SU-DHL-6 (cell line): Measurements from ENCODE around the gene CRNN.

Experiments used
- H2AFZ ChIP-seq: fragments of 200-600 bp; sonication (generic); 2 replicates; pipeline ENCODE4 v1.6.1; 2014; ENCODE audit warnings: low read depth, mild to moderate bottlenecking, moderate library complexity, mixed read lengths, antibody characterized with exemption, low read length; ENCODE audit not compliant: severe bottlenecking
- H3F3A ChIP-seq: fragments of 200-600 bp; shearing (Covaris generic); 2 replicates; pipeline ENCODE4 v1.6.0; 2016; ENCODE audit warnings: antibody characterized with exemption, mild to moderate bottlenecking; ENCODE audit not compliant: insufficient read depth
- H3K27ac ChIP-seq: fragments of 200-600 bp; sonication (generic); 2 replicates; pipeline ENCODE4 v1.5.1; 2016; ENCODE audit warnings: low read depth, mild to moderate bottlenecking, low read length, moderate library complexity, mixed read lengths
- H3K27me3 ChIP-seq: fragments of 200-600 bp; sonication (generic), shearing (Covaris generic); 2 replicates; pipeline ENCODE4 v1.6.0; 2014; ENCODE audit warnings: mild to moderate bottlenecking, low read length
- H3K36me3 ChIP-seq: fragments of 200-600 bp; sonication (generic); 2 replicates; pipeline ENCODE4 v1.6.1; 2014; ENCODE audit warnings: mild to moderate bottlenecking, low read length, mixed read lengths
- H3K4me2 ChIP-seq: fragments of 300-600, 200-600 bp; shearing (Covaris generic), sonication (generic); 2 replicates; pipeline ENCODE4 v1.6.0; 2014; ENCODE audit warnings: low read length, low read depth, mild to moderate bottlenecking; ENCODE audit not compliant: poor library complexity, severe bottlenecking
- H3K4me3 ChIP-seq: fragments of 200-600 bp; sonication (generic); 2 replicates; pipeline ENCODE4 v1.5.1; 2014; ENCODE audit warnings: antibody characterized with exemption, low read length, mild to moderate bottlenecking, mixed read lengths; ENCODE audit not compliant: insufficient read depth, poor library complexity, severe bottlenecking
- H3K79me2 ChIP-seq: fragments of 200-600 bp; sonication (generic); 2 replicates; pipeline ENCODE4 v1.6.1; 2014; ENCODE audit warnings: mild to moderate bottlenecking, low read length, moderate library complexity; ENCODE audit not compliant: insufficient read depth
- H3K9ac ChIP-seq: fragments of 200-600 bp; sonication (generic); 2 replicates; pipeline ENCODE4 v1.7.0; 2014; ENCODE audit warnings: mild to moderate bottlenecking, low read length
- H3K9me2 ChIP-seq: fragments of 200-600 bp; sonication (generic); replicated peaks from 2 replicates; pipeline ENCODE4 v1.6.1; 2014; ENCODE audit warnings: low read length; ENCODE audit not compliant: insufficient read depth
- H3K9me3 ChIP-seq: fragments of 200-600 bp; sonication (generic); 2 replicates; pipeline ENCODE4 v1.6.1; 2014; ENCODE audit warnings: low read length, mixed read lengths; ENCODE audit not compliant: insufficient read depth
- H4K20me1 ChIP-seq: fragments of 200-600 bp; sonication (generic); 2 replicates; pipeline ENCODE4 v1.6.1; 2014; ENCODE audit warnings: low read depth, mild to moderate bottlenecking, antibody characterized with exemption, low read length, moderate library complexity, mixed read lengths
- CTCF ChIP-seq: fragments of 200-600 bp; sonication (generic); IDR thresholded peaks from one replicate; pipeline ENCODE4 v1.5.1; 2017; ENCODE audit warnings: antibody characterized with exemption, mild to moderate bottlenecking, low read length, moderate library complexity; ENCODE audit not compliant: insufficient read depth, poor library complexity, severe bottlenecking
- EZH2phosphoT487 ChIP-seq: fragments of 200-600 bp; sonication (generic), shearing (Covaris generic); conservative IDR thresholded peaks from 2 replicates; pipeline ENCODE4 v1.6.1; 2018; ENCODE audit warnings: mild to moderate bottlenecking, antibody characterized with exemption, low read length, moderate library complexity, mixed read lengths

CRNN gene

GRCh38 chr1:152457561-152457960 is 43.5 kb upstream of the CRNN start:
- H3K79me2 ChIP-seq, result no peaks in the 10 kb centered on the region
- no peaks in the 10 kb centered on the region for H4K20me1 ChIP-seq
- no peaks in the 10 kb centered on the region for H3K27me3 ChIP-seq
- H3K9me3 ChIP-seq, result no peaks in the 10 kb centered on the region
- no peaks in the 10 kb centered on the region; the same call in 1 of the 2 replicates for H3F3A ChIP-seq
- H3K9me2 ChIP-seq, result no peaks in the 10 kb centered on the region
- no peak overlapping the region for H3K9ac ChIP-seq
- no peak overlapping the region for H3K4me3 ChIP-seq
- no peak overlapping the region for H3K4me2 ChIP-seq
- no peak overlapping the region for H3K27ac ChIP-seq
- H2AFZ ChIP-seq, result no peak overlapping the region
- H3K36me3 ChIP-seq, result no peaks in the 10 kb centered on the region
- TF ChIP-seq CTCF (no peak), EZH2phosphoT487 (no peak)

- no peaks in the 10 kb centered on the region for H3K36me3 ChIP-seq
- no peak overlapping the region for H2AFZ ChIP-seq
- no peak overlapping the region for H3K4me2 ChIP-seq
- H3K27me3 ChIP-seq, result no peaks in the 10 kb centered on the region
- H3K9ac ChIP-seq, result no peak overlapping the region
- H3K79me2 ChIP-seq, result no peaks in the 10 kb centered on the region
- no peak for TF ChIP-seq EZH2phosphoT487
- TF ChIP-seq CTCF, result no peak
- no peaks in the 10 kb centered on the region for H3K9me2 ChIP-seq
- no peak overlapping the region for H3K27ac ChIP-seq
- no peaks in the 10 kb centered on the region; the same call in 1 of the 2 replicates for H3F3A ChIP-seq
- no peaks in the 10 kb centered on the region for H3K9me3 ChIP-seq
- H4K20me1 ChIP-seq, result no peaks in the 10 kb centered on the region
- no peak overlapping the region for H3K4me3 ChIP-seq
Observed at GRCh38 chr1:152457071-152457470, 43.0 kb upstream of the CRNN start.

- H3K9me3 ChIP-seq, result no peaks in the 10 kb centered on the region
- H3F3A ChIP-seq, result no peaks in the 10 kb centered on the region
- TF ChIP-seq EZH2phosphoT487 (no peak), CTCF (no peak)
- H3K27ac ChIP-seq, result no peak overlapping the region
- H3K36me3 ChIP-seq, result no peaks in the 10 kb centered on the region
- H3K79me2 ChIP-seq, result no peaks in the 10 kb centered on the region
- no peak overlapping the region for H2AFZ ChIP-seq
- H3K27me3 ChIP-seq, result no peaks in the 10 kb centered on the region
- no peak overlapping the region for H3K9ac ChIP-seq
- no peak overlapping the region for H3K4me2 ChIP-seq
- no peaks in the 10 kb centered on the region for H3K9me2 ChIP-seq
- no peaks in the 10 kb centered on the region for H4K20me1 ChIP-seq
- no peak overlapping the region for H3K4me3 ChIP-seq
Observed at GRCh38 chr1:152451254-152451653, 37.2 kb upstream of the CRNN start.

- no peak overlapping the region for H3K4me2 ChIP-seq
- no peaks in the 10 kb centered on the region for H3K9me2 ChIP-seq
- H3K79me2 ChIP-seq, result no peaks in the 10 kb centered on the region
- no peak overlapping the region for H3K9ac ChIP-seq
- H4K20me1 ChIP-seq, result no peaks in the 10 kb centered on the region
- H3K4me3 ChIP-seq, result no peak overlapping the region
- TF ChIP-seq EZH2phosphoT487 (no peak), CTCF (no peak)
- no peaks in the 10 kb centered on the region for H3K9me3 ChIP-seq
- H3K27me3 ChIP-seq, result no peaks in the 10 kb centered on the region
- H3K27ac ChIP-seq, result no peak overlapping the region
- H3F3A ChIP-seq, result no peaks in the 10 kb centered on the region
- no peak overlapping the region for H2AFZ ChIP-seq
- no peaks in the 10 kb centered on the region for H3K36me3 ChIP-seq
Observed at GRCh38 chr1:152449661-152450060, 35.6 kb upstream of the CRNN start.
